Panc1 (cell line): ENCODE measurements around the gene SVIL.

ENCODE experiments used
- CTCF ChIP-seq: fragments of 450-650 bp; IDR thresholded peaks from 2 replicates; pipeline ENCODE4 v1.5.1; 2017; ENCODE audit warnings: mild to moderate bottlenecking
- POLR2AphosphoS5 ChIP-seq: IDR thresholded peaks from 2 replicates; pipeline ENCODE4 v1.6.1; 2012; ENCODE audit warnings: mild to moderate bottlenecking, low read depth, low read length, moderate library complexity
- REST ChIP-seq, 2 experiments: IDR thresholded peaks; 2 replicates each; pipeline ENCODE4 v1.6.1; 2011 to 2012; ENCODE audit warnings: low read depth in 2 of 2, control low read depth in 1 of 2, low read length in 1 of 2, mild to moderate bottlenecking in 1 of 2, moderate library complexity in 1 of 2; ENCODE audit not compliant: insufficient read depth in 1 of 2
- TCF7L2 ChIP-seq: IDR thresholded peaks from 2 replicates; pipeline ENCODE4 v1.6.1; 2011; ENCODE audit warnings: mild to moderate bottlenecking, low read depth, low read length, inconsistent platforms

GRCh38 chr10:29537799-29538198 lies 97.0 kb downstream of the SVIL start:
- TF ChIP-seq CTCF (no peak), REST (IDR thresholded peaks at IDR 0.05; ENCODE audit: insufficient read depth in 1 of 2, low read depth in 2 of 2, low read length in 1 of 2) (no peak), POLR2AphosphoS5 (no peak), TCF7L2 (no peak)
